GM23248 (cell line): Measurements from ENCODE around the gene ARHGDIA.

ENCODE experiments used
- EZH2 ChIP-seq: fragments of 200-600 bp; sonication (generic); IDR thresholded peaks from 2 replicates; pipeline ENCODE4 v1.6.1; 2018; ENCODE audit warnings: antibody characterized with exemption, mild to moderate bottlenecking; ENCODE audit not compliant: insufficient read depth, poor library complexity, severe bottlenecking
- EZH2phosphoT487 ChIP-seq: fragments of 200-600 bp; sonication (generic); IDR thresholded peaks from 2 replicates; pipeline ENCODE4 v1.6.1; 2018; ENCODE audit warnings: antibody characterized with exemption, moderate library complexity, mild to moderate bottlenecking, low read depth; ENCODE audit not compliant: insufficient read depth

DNA sequence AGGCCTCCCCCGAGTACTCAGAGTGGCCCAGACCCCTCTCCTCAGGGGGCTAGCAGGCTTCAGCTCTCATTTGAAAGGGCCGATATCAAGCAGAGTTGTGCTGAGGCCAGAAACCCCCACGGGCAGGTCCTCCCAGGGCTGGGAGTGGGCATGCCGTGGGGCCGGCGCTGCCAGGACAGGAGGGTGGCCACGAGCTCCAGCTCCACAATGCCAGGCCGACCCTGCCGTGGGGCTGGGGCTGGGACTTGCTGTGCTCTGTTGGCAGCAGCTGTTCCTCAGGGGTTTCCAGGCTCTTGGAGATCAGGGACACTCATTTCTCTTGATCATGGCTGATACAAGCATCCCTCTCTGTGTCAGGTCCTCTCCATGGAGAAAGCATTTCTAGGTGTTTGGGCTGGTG is 27.7 kb upstream of the ARHGDIA start:
- TF ChIP-seq EZH2 (no peak), EZH2phosphoT487 (no peak)
